ENCODE data around the gene CTTNBP2.

DNA sequence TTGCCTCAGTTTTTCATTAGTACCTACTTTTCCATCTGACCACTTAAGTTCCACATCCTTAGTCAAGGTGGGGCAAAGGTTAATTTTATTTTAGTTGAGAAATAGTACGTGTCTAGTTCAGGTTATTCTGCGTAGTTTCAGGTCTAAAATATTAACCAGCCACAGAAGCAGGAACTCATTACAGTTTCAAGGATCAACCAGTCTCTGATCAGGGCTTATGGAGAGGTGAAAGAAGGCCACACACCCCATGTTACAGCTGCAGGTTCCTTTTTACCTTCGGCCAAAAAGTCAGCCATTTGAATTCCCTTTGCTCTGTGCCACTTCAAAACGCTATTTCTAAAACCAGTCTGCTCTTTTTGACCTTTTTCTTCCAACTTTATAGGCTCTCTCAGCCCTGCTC lies 134.2 kb downstream of the CTTNBP2 start:
- TF ChIP-seq TCF3 (IDR thresholded peaks at IDR 0.05; ENCODE audit: borderline replicate concordance, insufficient read depth, low read depth, low read length), result no peak
- TF ChIP-seq POLR2A (IDR thresholded peaks at IDR 0.05; ENCODE audit: low read depth, low read length), result no peak
- TF ChIP-seq POLR2AphosphoS5 (IDR thresholded peaks at IDR 0.05; ENCODE audit: low read length), result no peak
- TF ChIP-seq, protein P1, sequence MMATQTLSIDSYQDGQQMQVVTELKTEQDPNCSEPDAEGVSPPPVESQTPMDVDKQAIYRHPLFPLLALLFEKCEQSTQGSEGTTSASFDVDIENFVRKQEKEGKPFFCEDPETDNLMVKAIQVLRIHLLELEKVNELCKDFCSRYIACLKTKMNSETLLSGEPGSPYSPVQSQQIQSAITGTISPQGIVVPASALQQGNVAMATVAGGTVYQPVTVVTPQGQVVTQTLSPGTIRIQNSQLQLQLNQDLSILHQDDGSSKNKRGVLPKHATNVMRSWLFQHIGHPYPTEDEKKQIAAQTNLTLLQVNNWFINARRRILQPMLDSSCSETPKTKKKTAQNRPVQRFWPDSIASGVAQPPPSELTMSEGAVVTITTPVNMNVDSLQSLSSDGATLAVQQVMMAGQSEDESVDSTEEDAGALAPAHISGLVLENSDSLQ (IDR thresholded peaks at IDR 0.05), result no peak
- TF ChIP-seq, protein P2, sequence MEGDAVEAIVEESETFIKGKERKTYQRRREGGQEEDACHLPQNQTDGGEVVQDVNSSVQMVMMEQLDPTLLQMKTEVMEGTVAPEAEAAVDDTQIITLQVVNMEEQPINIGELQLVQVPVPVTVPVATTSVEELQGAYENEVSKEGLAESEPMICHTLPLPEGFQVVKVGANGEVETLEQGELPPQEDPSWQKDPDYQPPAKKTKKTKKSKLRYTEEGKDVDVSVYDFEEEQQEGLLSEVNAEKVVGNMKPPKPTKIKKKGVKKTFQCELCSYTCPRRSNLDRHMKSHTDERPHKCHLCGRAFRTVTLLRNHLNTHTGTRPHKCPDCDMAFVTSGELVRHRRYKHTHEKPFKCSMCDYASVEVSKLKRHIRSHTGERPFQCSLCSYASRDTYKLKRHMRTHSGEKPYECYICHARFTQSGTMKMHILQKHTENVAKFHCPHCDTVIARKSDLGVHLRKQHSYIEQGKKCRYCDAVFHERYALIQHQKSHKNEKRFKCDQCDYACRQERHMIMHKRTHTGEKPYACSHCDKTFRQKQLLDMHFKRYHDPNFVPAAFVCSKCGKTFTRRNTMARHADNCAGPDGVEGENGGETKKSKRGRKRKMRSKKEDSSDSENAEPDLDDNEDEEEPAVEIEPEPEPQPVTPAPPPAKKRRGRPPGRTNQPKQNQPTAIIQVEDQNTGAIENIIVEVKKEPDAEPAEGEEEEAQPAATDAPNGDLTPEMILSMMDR (IDR thresholded peaks at IDR 0.05 in 2 of 3, conservative IDR thresholded peaks at IDR 0.05 in 1 of 3; ENCODE audit: control insufficient read depth in 2 of 3, extremely low read depth in 1 of 3, insufficient read depth in 1 of 3, low read depth in 3 of 3, low read length in 3 of 3), result no peak
- TF ChIP-seq IRF4 (IDR thresholded peaks at IDR 0.05; ENCODE audit: low read depth, low read length), result no peak
- no peak for TF ChIP-seq NFIC (IDR thresholded peaks at IDR 0.05; ENCODE audit: low read depth, low read length)
- TF ChIP-seq JUND (IDR thresholded peaks at IDR 0.05; ENCODE audit: low read depth, low read length), result no peak
- TF ChIP-seq SUZ12 (IDR thresholded peaks at IDR 0.05; ENCODE audit: unreplicated experiment), result no peak
